Islet of Langerhans (tissue), 1 donor: ENCODE measurements around the gene AFAP1.

ENCODE experiments used
- FAIRE-seq: peaks from one replicate; lab custom pipeline; 2011; peaks lifted over from hg19 to GRCh38; lab: Jason Lieb, UNC

AFAP1 gene

DNA sequence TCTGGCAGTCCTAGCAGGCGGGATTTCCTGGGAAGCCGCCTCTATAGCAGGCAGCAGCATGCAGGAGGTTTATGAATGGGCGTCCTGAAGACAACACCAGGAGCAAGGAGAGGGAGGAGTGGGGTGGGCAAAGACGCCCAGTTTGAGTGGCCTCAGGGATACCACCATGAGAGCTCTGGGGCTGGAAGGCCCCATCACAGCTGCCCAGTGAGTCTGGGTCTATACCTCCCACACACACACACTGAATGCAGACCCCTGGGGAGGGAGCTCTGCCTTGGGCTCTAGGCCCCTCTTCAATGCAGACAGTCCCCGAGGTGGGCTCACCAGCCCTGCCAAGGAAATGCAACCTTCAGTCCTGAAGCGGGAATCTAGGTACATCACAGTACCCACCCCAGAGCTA is 98.6 kb downstream of the AFAP1 start:
- no peak for FAIRE-seq

DNA sequence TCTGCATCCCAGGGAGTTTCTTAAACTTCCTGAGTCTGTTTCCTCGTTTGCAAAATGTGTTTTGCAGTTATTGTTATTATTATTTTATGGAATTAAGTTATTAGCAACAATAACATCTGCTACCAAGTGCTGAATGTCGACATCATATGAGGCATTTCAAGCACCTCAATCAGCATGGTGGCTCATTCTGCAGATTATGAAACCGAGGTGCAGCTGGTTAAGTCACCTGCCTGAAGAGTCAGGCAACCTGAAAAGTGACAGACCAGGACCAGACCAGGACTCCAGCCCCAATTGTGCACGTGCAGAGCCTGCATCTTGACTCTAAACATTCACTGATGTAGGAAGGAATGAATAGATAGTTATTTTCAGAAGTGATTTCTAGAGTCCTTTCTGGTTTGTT is 99.8 kb downstream of the AFAP1 start:
- FAIRE-seq = no peak

DNA sequence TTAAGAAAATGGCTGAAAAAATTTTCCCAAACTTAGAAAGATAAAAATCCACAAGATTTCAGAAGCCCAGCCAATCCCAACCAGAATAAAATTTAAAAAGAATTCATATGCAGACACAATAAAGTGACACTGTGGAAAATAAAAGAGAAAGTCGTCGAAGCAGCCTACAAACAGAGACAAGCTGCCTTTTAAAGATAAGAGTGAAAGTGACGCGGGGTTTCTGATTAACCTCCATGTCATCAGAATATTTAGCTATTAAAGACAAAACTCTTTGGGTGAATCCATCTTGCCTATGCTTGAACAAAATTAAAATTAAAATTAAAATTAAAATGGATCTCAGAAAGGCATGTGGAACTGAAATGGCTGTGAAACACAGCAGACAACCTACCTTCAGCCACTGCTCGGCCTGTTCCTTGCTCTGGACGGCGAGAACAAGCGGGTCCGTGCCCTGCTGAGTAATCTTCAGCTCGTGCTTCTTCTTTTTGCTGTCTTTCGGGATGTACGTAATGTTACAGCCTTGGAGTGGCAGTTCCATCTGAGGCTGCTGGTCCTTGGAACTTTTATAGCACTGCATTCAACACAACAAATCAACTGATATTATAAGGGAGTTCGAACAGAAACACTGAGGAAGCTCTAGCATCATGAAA is 101.4 kb downstream of the AFAP1 start:
- no peak for FAIRE-seq

GRCh38 chr4:7837597-7838135 is 102.0 kb downstream of the AFAP1 start:
- FAIRE-seq = no peak

DNA sequence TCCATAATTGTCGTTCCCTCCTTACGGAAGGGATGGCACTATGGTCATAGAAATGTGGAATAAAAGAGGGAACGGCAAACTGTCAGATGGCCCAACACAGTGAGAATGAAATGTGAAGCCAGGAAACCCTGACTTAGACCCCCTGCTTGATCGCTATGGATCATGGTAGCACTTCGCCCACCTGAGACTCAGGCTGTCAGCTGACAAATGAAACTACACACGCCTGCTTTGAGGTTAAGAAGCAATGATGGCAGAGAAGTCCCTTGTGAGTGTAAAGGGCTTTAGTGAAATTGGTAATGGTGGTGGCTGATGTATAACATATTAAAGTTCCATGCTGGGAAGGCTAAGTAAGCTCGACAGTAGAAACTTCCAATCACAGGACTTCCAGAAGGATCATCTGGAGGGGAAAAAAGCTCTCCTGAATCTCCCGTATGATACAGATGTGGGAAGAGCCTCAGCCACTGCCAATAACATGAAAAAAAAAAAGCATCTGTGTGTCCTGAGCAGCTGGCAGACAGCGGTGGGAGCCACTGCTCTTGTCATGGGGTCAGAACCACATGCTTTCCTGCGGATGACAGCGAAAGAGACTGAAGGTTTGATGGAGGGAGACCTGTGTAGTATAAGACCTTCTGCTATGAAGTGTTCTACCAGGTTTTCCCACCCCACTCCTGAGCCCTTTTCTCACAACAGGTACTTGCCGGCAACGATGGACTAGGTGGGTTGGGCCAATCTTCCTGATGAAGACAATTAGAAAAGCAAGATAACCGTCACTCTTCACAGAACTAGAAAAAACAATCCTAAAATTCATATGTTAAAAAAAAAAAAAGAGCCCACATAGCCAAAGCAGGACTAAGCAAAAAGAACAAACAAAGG is 107.6 kb downstream of the AFAP1 start:
- FAIRE-seq = no peak

GRCh38 chr4:7831330-7831729 is 108.3 kb downstream of the AFAP1 start:
- peak; percentile 82 for FAIRE-seq

- no peak for FAIRE-seq
Observed at GRCh38 chr4:7830747-7831146, 108.9 kb downstream of the AFAP1 start.

DNA sequence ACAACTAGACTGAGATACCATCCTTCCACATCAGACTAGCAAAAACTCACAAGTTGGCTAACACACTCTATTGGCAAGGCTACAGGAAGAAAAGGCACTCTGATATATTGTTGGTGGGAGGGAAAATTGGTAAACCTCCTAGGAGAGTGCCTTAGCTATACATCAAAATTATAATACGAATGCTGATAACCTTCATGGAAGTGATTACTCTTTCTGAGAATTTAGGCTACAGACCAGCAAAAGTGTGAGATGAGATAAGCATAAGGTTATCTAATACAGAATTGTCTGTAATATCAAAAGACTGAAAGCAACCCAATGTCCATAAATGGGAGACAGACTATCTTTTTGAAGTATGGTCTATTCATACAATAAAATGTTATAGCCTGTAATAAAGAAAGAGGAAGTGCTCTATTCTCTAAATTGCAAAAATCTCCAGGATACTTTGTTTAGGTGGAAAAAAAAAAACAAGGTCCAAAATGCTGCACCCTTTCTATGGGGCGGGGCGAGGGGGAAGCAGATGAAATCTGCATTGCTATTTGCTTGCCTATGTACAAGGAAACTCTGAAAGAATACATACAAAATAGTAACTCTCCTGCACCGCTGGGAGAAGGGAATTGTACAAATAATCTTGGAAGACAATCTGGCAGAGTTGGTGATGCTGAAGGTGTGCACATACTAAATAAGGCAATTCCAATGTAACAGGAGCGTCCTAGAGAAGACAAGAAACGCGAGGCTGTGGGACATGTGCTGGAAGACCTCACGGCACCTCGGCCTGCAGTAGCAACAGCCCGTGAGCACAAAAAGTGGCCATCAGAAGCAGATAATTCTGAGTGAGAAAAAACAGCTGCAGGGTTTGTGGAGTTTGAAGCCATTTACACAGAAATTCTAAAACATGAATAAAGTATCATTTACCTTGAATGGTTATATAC is 109.7 kb downstream of the AFAP1 start:
- no peak for FAIRE-seq

DNA sequence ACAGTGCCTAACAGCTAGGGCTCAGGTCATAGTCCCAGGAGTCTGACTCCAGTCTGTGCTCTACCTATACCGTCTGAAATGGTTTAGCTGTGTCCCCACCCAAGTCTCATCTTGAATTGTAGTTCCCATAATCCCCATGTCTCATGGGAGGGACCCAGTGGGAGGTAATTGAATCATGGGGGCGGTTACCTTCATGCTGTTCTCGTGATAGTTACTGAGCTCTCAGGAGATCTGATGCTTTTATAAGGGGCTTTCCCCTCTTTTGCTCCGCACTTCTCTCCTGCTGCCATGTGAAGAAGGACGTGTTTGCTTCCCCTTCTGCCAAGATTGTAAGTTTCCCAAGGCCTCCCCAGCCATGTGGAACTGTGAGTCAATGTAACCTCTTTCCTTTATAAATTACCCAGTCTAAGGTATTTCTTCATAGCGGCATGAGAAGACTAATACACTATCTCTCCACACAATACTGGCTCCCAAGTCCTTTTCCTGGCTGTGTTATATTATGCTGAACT is 110.8 kb downstream of the AFAP1 start:
- FAIRE-seq = no peak

GRCh38 chr4:7828011-7828720 is 111.5 kb downstream of the AFAP1 start:
- FAIRE-seq = no peak

DNA sequence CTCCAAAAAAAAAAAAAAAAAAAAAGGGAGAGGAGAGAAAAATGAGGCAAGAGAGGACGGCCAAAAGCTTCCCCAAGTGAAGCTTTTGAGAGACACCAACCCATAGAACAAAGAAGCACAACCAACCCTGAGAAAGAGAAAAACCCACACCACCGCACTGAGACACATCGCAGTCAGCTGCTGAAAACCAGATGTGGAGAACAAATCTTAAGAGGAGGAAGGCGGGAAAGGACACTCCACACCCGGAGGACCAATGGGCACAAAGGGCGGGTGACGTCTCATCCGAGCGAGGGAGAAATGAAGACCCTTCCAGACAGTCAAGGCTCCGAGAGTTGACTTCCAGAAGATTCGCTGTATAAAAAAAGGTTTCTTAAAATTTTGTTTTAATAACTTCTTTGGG is 112.1 kb downstream of the AFAP1 start:
- FAIRE-seq = no peak

- FAIRE-seq = no peak
Observed at GRCh38 chr4:7826909-7827306, 112.8 kb downstream of the AFAP1 start.

- no peak for FAIRE-seq
Observed at GRCh38 chr4:7826176-7826908, 113.3 kb downstream of the AFAP1 start.

DNA sequence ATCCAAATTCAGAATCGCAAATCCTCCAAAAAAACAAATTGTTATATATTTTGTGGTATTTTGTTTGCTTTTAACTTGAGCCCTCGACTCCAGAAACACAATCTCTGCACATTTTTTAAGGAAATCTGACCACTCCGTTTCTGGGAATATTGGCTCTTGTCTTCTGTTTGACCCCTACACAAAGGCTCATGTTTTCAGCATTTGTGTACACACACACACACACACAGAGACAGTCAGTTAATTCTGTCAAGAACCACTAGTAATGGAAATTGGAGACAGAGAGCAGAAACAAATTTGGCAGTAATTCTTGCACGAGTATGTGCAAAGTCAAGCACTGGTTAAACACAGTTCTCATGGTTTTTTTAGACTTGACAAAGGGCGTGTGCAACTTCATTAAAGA is 115.4 kb downstream of the AFAP1 start:
- peak; percentile 78 for FAIRE-seq

- no peak for FAIRE-seq
Observed at GRCh38 chr4:7823416-7823824, 116.2 kb downstream of the AFAP1 start.

DNA sequence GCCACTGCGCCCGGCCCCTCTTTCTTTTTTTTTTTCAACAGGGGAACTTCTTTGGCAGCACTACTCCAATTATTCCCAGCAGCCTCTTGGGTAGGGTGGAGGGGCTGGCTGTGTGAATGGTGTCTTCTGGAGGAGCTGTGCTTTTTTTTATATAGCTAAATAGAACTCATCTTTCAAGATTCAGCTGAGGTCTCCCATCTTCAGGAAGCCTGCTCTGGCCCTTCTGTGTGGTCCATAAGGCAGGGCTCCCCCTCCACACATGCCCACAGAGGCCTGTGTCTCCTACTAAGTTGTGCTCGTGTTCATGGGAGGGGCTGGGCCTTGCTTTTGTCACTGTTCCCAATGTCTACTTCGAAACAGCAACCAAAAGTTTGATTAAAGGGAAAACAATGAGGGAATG is 116.8 kb downstream of the AFAP1 start:
- no peak for FAIRE-seq

DNA sequence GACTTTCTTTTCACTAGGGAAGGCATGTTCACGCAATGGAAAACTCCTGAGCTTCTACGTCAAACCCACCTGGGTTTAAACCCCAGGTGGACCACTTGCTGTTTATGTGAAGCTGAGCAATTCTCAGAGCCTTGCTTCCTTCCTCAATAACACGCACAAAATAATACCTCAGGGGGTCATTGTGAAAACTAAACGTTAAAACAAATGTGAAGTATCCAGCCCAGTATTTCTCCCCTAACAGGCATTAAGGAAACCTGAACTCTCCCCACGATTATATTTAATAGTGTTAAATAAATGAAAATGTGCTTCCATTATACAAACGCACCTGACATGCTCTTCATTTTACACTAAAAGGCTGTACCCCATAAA is 117.5 kb downstream of the AFAP1 start:
- FAIRE-seq = peak; percentile 27

DNA sequence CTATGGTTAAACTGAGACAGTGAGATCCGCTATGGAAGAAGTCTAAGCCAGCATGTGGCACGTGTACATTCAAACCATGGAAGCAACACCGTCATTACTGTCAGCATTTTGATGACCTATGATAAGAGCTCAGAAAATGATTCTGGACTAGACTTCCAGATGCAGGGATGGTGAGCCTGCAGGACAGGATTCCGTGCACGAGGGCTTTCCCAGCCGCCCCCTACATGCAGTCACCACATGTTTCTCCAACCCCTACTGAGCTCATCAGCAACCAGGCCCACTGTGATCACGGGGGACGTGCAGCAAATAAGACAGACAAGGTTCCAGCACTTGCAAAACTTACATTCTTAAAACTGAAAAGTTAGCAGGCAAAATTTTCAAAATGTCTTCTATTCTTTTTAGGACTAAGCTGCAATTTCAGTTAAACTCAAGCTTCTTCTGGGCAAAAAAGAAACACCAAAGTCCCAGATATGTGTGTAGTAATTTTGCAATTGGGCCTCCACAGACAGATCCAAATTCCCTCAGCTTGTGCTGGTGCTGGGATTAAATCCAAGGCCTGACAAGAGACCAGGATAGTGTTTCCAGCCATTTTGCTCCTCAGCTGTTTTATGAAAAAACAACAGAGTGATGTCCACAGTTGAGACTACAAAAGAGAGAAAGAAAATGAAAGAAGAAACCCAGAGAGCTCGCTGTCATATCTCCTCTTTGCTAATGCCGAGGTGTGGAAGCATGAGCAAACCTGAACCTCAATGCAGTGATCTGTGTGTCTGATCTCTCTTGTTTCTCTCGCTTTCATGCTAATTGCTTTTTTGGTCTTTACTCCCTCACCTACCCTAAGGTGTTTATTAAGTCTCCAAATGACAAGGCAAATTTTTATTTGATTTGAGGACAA is 118.2 kb downstream of the AFAP1 start:
- FAIRE-seq = no peak

GRCh38 chr4:7820031-7820818 is 119.4 kb downstream of the AFAP1 start:
- no peak for FAIRE-seq
